Transverse colon (tissue), 4 donors: ENCODE measurements around the gene ADAT2. TPM values are rescaled to one million over a fixed set of nuclear protein-coding genes. Genes with fewer than 3 reads are reported as not detected.

Source experiments
- DNase-seq: peaks from one replicate; pipeline ENCODE4 v3.0.0-alpha.2; 2019
- H3K27ac ChIP-seq, 4 donors: fragments of 200-600 bp; sonication (generic); 2 replicates each; pipeline ENCODE4 v1.5.1; 2016 to 2018; ENCODE audit warnings: inconsistent platforms in 4 of 4
- H3K27me3 ChIP-seq: fragments of 200-600 bp; sonication (generic); 2 replicates; pipeline ENCODE4 v1.5.1; 2017; ENCODE audit warnings: inconsistent platforms
- H3K36me3 ChIP-seq, 4 donors: fragments of 200-600 bp; sonication (generic); 2 replicates each; pipeline ENCODE4 v1.5.1; 2017 to 2019; ENCODE audit warnings: inconsistent platforms in 4 of 4
- H3K4me1 ChIP-seq, 4 donors: fragments of 200-600 bp; sonication (generic); 2 replicates each; pipeline ENCODE4 v1.5.1; 2017 to 2020; ENCODE audit warnings: inconsistent platforms in 4 of 4
- H3K4me3 ChIP-seq, 4 donors: fragments of 200-600 bp; sonication (generic); 1 replicate in 1 of 4; 2 replicates in 3 of 4; pipeline versions ENCODE4 v1.5.1 to v1.6.1; 2017 to 2019; ENCODE audit warnings: inconsistent platforms in 4 of 4
- H3K9me3 ChIP-seq, 2 donors: fragments of 200-600 bp; sonication (generic); 2 replicates each; pipeline ENCODE4 v1.5.1; 2017 to 2019; ENCODE audit warnings: inconsistent platforms in 2 of 2
- EP300 ChIP-seq: sonication (generic); formaldehyde crosslinking; IDR thresholded peaks from one replicate; pipeline ENCODE4 v1.6.1; 2017; ENCODE audit warnings: antibody characterized with exemption, low read depth
- POLR2A ChIP-seq: fragments of 450-650 bp; IDR thresholded peaks from one replicate; pipeline ENCODE4 v1.6.1; 2016; ENCODE audit warnings: antibody characterized with exemption, mild to moderate bottlenecking, moderate library complexity
- POLR2AphosphoS5 ChIP-seq, 3 donors: sonication (generic); formaldehyde crosslinking; IDR thresholded peaks; one replicate each; pipeline ENCODE4 v1.6.1; 2016; ENCODE audit warnings: antibody characterized with exemption in 3 of 3
- WGBS, 2 donors: methylation state at CpG; one replicate each; pipeline ENCODE4 v1.1.5; 2018; ENCODE audit warnings: low coverage in 1 of 2; 5-methylcytosine and 5-hydroxymethylcytosine counted together
- in situ Hi-C, 4 donors: fragments of 200-750 bp; cut with MboI; loops; one replicate each; pipeline versions ENCODE4 v1.15.0 to v1.15.1; 2017; ENCODE audit warnings: low sequenced_read_pairs in 3 of 4, low pct_ligation_motif_present in 1 of 4, low pct_unique_long_range_greater_than_20kb in 1 of 4
- intact Hi-C: fragments of 100-400 bp; cut with DNase I; formaldehyde crosslinking; loops from one replicate; pipeline ENCODE4 v1.15.1; 2023; ENCODE audit warnings: low total_unique reads
- total RNA-seq, 4 donors: library from RNA; depleted of rRNA; stranded (reverse); fragments of >200 nt; gene quantifications; one replicate each; pipeline ENCODE4 v1.1.0, GENCODE V29; 2016
- TF ChIP-seq, protein P1 (sequence below), 5 experiments: fragments of 200-600 bp in 3 of 5; fragments of 450-650 bp in 2 of 5; sonication (generic) in 3 of 5; IDR thresholded peaks; 1 replicate in 2 of 5; 2 replicates in 3 of 5; pipeline ENCODE4 v1.5.1; 2016 to 2017; ENCODE audit warnings: antibody characterized with exemption in 5 of 5, inconsistent platforms in 3 of 5, mild to moderate bottlenecking in 2 of 5, moderate library complexity in 1 of 5

Gene ADAT2
- total RNA-seq, 4 donors from 2014 or later, result 0.75 to 12.7 (median 9.7) TPM

DNA sequence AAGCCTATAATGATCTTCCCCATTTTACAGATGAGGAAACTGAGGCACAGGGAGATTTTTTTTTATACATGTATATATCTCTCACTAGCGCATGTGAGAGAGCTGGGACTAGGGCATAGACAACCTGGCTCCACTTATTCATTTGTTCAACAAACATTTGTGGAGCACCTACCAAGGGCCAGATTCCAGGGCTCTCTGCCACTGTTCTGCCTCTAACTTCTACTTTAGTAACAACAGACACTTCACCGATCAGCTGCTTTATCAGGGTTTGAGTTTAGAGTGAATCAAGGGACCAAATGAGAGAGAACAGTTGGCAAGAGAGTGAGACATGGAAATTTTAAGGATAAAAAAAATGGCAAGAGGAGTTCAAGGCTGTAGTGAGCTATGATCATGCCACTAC is 7.4 kb downstream of the ADAT2 start:
- no peaks in the 10 kb centered on the region for H3K9me3 ChIP-seq
- 100% methylated on average over 2 of the region's 2 CpGs for WGBS, 2 donors
- no peak overlapping the region for H3K27ac ChIP-seq
- H3K4me1 ChIP-seq, result no peaks in the 10 kb centered on the region
- no peaks in the 10 kb centered on the region for H3K27me3 ChIP-seq
- H3K4me3 ChIP-seq, result no peak overlapping the region
- intact Hi-C loops, result no loop called here
- TF ChIP-seq POLR2A (no peak), EP300 (no peak), POLR2AphosphoS5 (IDR thresholded peaks at IDR 0.05) (no peak)
- TF ChIP-seq, protein P1, sequence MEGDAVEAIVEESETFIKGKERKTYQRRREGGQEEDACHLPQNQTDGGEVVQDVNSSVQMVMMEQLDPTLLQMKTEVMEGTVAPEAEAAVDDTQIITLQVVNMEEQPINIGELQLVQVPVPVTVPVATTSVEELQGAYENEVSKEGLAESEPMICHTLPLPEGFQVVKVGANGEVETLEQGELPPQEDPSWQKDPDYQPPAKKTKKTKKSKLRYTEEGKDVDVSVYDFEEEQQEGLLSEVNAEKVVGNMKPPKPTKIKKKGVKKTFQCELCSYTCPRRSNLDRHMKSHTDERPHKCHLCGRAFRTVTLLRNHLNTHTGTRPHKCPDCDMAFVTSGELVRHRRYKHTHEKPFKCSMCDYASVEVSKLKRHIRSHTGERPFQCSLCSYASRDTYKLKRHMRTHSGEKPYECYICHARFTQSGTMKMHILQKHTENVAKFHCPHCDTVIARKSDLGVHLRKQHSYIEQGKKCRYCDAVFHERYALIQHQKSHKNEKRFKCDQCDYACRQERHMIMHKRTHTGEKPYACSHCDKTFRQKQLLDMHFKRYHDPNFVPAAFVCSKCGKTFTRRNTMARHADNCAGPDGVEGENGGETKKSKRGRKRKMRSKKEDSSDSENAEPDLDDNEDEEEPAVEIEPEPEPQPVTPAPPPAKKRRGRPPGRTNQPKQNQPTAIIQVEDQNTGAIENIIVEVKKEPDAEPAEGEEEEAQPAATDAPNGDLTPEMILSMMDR (IDR thresholded peaks at IDR 0.05), result no peak
- DNase-seq, result no peak
- in situ Hi-C loops, result no loop called here
- peaks cover 0 to 6% (median 0%) of the 10 kb centered on the region in 4 donors for H3K36me3 ChIP-seq

DNA sequence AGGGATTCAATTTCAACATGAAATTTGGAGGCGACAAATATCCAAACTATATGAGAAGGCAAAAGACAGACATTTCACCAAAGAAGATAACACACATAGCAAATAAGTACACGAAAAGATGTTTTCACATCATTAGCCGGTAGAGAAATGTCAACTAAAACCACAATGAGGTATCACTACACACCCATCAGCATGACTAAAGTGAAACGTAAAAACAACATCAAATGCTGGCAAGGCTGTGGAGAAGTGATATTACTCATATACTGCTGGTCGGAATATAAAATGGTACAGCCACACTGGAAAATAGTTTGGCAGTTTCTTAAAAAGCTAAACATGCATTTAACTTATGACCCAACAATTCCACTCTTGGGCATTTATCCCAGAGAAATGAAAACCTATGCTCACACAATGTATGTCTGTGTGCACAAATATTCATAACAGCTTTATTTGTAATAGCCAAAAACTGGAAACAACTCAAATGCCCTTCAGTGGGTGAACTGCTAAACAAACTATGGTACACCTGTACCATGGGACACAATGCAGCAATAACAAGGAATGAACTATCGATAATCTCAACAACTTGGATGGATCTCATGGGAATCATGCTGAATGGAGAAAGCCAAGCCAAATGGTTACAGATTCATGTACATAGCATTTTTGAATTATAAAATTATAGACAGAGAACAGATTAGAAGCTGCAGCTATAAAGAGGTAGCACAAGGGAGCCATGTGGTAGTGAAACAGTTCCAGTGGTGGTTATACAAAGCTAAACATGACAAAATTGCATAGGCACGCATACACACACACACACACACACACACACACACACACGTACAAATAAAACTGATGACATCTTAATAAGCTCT is 8.6 kb downstream of the ADAT2 start:
- in situ Hi-C loops (no loop called here), intact Hi-C loops (no loop called here)
- WGBS, 2 donors, result 87 to 91% methylated on average over 7 to 8 of the region's 8 CpGs
- TF ChIP-seq POLR2A (no peak), POLR2AphosphoS5 (IDR thresholded peaks at IDR 0.05) (no peak), EP300 (no peak)
- TF ChIP-seq, protein P1 (IDR thresholded peaks at IDR 0.05), result no peak
- H3K27me3 ChIP-seq, result no peaks in the 10 kb centered on the region
- H3K4me3 ChIP-seq, result no peak overlapping the region
- H3K9me3 ChIP-seq, result no peaks in the 10 kb centered on the region
- H3K36me3 ChIP-seq, result peaks cover 0 to 8% (median under 1%) of the 10 kb centered on the region in 4 donors
- H3K27ac ChIP-seq, result no peak overlapping the region
- no peaks in the 10 kb centered on the region for H3K4me1 ChIP-seq
- no peak for DNase-seq

DNA sequence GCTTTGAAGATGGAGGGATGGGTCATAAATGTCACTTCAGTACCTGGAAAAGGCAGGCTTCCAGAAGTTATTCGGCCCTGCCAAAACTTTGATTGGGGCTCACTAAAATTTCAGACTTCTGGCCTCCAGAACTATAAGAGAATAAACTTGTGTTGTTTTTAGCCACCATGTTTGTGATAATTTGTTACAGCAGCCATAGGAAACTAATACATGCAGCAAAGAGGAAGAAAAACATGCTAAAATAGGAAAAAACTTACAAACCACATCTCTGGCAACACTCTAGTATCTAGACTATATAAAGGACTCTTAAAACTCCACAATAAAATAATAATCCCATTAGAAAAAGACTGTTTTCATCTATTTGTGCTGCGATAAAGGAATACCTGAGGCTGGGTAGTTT is 9.5 kb downstream of the ADAT2 start:
- no peak overlapping the region for H3K4me3 ChIP-seq
- 93 to 100% methylated on average over 1 to 2 of the region's 2 CpGs for WGBS, 2 donors
- no peaks in the 10 kb centered on the region for H3K27me3 ChIP-seq
- no peak overlapping the region for H3K27ac ChIP-seq
- intact Hi-C loops, result no loop called here
- H3K4me1 ChIP-seq, result no peaks in the 10 kb centered on the region
- H3K36me3 ChIP-seq, result peaks cover 0 to 8% (median 1%) of the 10 kb centered on the region in 4 donors
- in situ Hi-C loops, result no loop called here
- TF ChIP-seq EP300 (no peak), POLR2A (no peak), POLR2AphosphoS5 (IDR thresholded peaks at IDR 0.05) (no peak)
- TF ChIP-seq, protein P1 (IDR thresholded peaks at IDR 0.05), result no peak
- no peak for DNase-seq
- H3K9me3 ChIP-seq, result no peaks in the 10 kb centered on the region

DNA sequence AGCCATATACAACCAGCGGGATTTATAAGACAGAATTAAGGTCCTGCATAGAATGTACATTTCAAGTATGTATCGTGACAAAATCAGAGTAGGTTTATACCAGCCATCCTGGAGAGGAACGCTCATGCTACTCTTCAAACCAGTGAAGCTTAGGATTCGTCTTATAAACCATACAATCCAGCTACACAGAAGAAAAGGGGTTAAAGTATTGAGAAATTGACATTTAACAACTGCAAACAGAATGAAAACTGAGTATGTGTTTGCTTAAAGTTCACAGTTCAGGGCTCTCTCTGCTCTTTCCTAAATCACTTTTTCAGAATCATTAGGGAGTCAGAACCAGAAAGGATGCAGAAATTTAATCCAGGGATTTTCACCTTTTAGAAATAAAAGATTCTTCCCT is 17.9 kb downstream of the ADAT2 start:
- TF ChIP-seq, protein P1 (IDR thresholded peaks at IDR 0.05), result no peak
- no peak for TF ChIP-seq EP300
- intact Hi-C loops (no loop called here), in situ Hi-C loops (no loop called here)
- WGBS, 2 donors, result 93 to 96% methylated on average over 4 of the region's 4 CpGs
- Histone ChIP-seq H3K27ac (no peak overlapping the region), H3K4me3 (no peak overlapping the region), H3K4me1 (no peaks in the 10 kb centered on the region), H3K36me3 (peaks cover 0 to 3% (median 0%) of the 10 kb centered on the region in 4 donors), H3K9me3 (no peaks in the 10 kb centered on the region), H3K27me3 (no peaks in the 10 kb centered on the region)
- DNase-seq, result no peak
